ENCODE results near the gene NOTO.

Gene NOTO

DNA sequence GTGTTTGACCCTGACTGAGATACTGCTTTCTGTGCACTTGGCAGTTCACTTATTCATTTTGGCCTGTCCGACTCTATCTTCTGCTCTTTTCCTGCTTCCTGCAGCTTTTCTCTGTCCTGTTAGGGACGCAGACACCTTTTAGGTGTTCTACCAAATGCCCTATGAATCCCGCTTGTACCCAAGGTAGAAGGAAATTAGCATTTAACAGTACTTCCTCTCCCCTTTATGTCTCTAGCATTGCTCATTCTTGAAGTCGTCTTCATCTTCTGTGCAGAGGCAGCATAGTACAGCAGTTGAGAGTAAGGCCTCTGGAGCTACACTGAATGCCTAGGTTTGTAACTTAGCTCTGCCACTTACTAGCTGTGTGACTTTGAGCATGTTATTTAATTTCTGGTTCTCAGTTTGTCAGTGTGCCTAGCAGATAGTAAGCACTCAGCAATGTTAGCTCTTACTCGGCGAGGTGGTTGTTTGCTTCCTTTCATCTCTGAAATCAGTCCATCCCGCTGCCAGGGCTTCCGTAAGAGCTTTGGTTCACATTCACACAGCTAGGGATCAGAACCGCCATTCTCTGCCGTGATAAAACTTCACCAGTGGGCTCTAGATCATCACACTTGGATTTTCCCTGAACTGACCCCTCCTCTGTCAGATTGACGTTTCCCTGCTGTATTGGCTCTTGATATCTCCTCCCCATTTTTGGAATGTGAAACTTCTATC, 33.1 kb downstream of the NOTO start:
- no peak for DNase-seq (ENCODE audit: low read depth)

DNA sequence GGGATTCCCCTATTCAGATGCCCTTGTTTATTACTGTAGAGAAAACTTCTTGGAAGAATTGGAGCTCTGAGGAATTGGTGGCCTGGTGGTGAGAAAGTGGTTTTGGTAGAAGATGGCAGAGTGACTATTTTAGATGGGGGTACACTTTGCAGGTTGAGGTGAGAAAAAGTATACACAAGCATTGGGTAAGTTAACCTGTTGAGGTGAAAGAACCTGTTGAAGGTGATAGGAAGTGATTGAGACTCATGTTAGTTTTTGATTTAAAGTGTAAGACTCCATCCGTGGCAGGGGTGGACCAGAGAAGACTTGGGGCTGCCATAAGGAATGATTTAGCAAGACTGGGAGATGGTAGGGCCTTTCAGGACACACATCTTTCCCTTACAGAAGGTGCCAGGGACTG, 34.8 kb downstream of the NOTO start:
- DNase-seq (ENCODE audit: low read depth), result no peak

DNA sequence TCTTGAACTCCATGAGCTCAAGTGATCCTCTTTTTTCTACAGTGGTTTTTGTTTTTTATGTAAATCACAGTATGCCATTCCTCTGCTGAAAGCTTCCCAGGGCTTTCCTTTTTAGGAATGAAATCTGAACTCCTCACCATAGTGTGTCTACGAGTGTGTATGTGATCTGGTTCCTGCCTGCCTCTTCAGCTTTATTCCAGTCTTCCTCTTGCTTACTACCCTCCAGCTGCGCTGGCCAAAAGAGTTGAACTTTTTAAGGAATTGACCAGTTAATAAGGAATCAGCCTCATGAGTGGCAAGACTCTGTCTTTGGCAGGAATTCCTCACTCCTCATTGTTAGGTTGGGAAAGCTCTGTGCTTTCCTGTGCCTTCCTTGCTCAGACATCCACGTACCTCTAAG, 35.8 kb downstream of the NOTO start:
- DNase-seq (ENCODE audit: low read depth), result no peak

DNA sequence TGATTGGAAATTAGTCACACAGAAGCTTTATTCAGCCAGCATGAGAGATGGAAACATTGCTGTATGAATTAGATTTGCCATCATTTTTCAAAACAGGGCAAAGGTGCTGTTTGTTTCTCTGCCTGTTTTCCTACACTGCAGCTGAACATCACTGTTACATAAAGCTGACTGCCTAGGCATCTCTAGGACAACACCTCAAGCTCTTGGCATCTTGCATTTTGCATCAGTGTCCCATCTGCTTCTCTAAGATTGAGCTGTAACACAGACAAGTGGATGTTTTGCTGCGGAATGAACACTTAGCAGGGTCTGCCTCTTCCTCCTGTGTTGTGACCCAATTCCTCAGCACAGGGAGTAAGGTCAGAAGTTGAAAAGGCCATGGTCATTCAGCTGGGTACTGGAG, 36.6 kb downstream of the NOTO start:
- no peak for DNase-seq (ENCODE audit: low read depth)

DNA sequence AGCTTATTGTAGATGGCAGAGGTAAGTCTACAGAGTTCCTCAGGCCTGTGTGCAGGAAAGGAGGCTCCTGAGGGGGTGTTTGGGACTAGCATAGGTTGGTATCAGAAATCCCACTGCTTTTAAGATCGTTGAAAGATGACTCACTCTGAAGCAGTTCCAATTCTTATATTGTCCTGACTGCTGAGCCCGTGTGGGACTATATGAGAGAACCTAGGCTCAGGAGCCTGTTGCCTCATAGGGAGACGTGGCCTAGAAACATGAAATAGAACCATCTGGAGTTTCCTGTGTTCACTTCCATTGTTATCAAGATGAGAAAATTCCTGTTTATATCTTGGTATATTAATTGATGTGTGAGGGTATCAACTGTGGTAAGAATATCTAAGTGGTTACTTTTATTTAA, 37.4 kb downstream of the NOTO start:
- DNase-seq (ENCODE audit: low read depth), result no peak

- no peak for DNase-seq (ENCODE audit: low read depth)
Measured at GRCh38 chr2:73243884-73244570, 41.7 kb downstream of the NOTO start.

DNA sequence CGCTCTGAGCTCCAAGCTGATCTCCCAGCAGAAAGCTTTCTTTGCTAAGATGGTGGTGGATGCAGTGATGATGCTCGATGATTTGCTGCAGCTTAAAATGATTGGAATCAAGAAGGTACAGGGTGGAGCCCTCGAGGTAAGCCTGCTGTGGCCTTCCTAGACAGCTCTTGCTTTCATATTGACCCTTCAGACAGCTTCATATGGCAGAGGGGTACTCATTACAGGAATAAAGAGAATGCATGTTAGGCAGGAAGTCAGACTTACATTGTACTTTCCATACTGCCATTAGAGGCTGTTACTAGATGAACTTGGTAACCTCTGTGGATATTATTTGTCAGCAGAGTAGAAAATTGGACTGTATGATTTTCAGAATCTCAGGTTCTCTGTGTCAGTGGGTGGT, 42.2 kb downstream of the NOTO start:
- no peak for DNase-seq (ENCODE audit: low read depth)

DNA sequence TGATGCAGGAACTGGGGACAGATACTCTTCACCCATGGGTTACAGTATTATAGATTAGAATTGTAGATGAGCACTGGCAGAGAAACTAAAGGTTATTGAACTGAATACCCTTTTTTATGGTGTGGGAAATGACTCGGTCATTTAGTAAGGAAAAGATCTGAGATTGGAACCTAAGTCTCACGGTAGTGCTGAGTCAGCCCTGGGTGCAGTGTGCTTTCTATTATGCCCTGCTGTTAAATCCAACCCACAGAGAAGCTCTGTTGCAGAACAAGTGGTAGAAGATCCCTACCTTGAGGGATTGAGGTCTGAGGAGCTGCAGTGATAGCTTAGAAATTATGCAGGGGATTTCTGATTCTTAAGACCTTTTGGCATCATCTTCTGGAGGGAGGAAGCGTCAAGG, 44.5 kb downstream of the NOTO start:
- no peak for DNase-seq (ENCODE audit: low read depth)

GRCh38 chr2:73249636-73250035, 47.3 kb downstream of the NOTO start:
- no peak for DNase-seq (ENCODE audit: low read depth)

GRCh38 chr2:73250872-73251846, 48.8 kb downstream of the NOTO start:
- DNase-seq (ENCODE audit: low read depth), result no peak

DNA sequence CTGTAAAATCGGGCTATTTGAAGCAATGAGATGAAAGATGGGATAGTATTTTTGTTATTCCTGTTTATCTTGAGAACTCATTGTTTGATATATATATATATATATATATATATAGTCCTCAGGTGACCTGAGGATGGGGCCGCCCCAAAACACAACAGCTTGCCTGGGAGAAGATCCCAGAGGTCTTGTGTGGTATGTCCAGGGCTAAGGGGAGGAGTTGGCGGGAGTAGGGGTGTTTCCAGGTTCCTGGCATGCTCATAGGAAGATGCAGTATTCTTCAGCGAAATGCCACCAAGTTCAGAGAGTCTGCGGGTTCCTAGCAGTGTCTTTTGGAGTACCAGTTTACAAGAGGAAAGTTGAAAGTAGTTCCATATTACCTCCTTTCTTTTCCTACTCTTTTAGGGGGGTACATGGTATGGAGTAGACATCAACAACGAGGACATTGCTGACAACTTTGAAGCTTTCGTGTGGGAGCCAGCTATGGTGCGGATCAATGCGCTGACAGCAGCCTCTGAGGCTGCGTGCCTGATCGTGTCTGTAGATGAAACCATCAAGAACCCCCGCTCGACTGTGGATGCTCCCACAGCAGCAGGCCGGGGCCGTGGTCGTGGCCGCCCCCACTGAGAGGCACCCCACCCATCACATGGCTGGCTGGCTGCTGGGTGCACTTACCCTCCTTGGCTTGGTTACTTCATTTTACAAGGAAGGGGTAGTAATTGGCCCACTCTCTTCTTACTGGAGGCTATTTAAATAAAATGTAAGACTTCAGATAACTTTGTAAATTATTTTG, 50.1 kb downstream of the NOTO start:
- no peak for DNase-seq (ENCODE audit: low read depth)

DNA sequence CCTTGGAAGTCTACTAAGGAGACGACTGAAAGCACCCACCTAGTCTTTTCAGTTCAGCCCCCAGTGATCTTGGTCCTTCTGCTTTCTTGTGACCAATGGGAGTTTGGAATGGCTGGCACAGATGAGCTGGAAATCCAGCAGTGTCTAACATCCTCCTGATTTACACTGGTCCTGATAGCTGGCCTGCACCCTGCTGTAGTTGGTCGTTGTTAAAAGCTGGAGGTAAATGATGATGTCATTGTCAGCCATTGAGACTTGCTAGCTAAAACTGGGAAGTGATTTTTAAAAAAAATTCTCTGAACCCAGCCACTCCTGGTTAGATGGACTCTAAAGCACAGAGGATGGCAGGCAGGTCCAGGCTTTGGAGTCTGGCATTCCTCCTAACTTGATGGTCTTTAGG, 51.0 kb downstream of the NOTO start:
- no peak for DNase-seq (ENCODE audit: low read depth)

DNA sequence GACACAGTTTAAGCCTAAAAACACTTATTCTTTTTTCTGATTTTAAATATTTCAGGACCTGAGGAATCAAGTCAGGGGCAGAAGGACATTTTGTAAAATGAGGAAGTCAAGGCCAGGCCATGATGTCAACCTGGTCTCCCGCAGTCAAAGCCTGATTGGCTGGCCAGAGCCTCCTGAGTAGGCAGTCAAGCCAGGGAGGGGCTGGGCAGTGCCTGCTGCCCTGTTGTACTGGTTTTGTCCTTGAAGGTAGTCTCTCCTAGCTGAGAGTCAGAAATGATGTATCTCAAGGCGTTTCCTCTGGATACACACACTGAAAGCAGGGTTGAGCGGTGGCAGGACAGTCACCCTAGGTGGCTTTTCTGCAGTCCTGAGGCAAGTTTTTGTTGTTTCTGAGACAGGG, 51.5 kb downstream of the NOTO start:
- no peak for DNase-seq (ENCODE audit: low read depth)

DNA sequence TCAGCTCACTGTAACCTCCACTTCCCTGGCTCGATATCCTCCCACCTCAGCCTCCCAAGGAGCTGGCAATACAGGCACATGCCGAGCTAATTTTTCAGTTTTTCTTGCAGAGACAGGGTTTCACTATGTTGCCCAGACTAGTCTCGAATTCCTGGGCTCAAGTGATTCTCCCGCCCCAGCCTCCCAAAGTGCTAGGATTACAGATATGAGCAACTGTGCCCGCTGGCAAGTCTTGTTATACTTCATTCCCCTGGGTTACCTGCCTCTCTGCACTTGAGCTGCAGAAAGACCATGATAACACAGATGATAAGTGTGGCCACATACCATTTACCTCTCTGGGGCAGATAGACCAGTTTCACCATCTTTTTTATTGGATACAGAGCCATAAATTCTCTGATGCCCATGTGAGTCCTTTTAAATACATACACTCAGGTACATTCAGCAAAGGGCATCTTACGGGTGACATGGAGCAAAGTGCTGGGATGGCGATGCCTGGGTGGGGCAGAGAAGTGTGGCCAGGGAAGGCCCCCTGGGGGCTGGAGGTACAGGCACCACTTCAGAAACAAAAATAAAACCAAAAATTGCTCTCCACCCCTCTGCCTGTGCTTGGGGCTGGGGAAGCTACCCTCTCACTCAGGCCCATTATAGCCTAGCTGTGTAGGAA, 52.1 kb downstream of the NOTO start:
- DNase-seq (ENCODE audit: low read depth), result no peak

GRCh38 chr2:73255007-73255644, 52.8 kb downstream of the NOTO start:
- no peak for DNase-seq (ENCODE audit: low read depth)

GRCh38 chr2:73255907-73256617, 53.7 kb downstream of the NOTO start:
- DNase-seq (ENCODE audit: low read depth), result no peak

DNA sequence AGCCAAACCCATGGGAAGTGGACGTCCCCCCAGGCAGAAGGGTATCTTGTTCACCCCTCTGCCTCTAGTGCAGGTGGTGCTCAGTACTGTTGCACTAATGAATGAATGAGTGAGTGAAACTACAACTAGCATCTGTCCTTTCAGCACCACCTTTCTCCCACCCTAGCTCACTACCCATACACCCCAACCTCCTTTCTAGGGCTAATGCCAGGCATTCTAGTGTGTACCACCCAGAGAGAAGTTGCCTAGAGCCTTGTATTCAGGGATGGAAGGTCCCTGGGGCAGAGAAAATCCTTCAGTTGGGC, 54.2 kb downstream of the NOTO start:
- DNase-seq (ENCODE audit: low read depth), result no peak

- no peak for DNase-seq (ENCODE audit: low read depth)
Measured at GRCh38 chr2:73257021-73257420, 54.6 kb downstream of the NOTO start.

DNA sequence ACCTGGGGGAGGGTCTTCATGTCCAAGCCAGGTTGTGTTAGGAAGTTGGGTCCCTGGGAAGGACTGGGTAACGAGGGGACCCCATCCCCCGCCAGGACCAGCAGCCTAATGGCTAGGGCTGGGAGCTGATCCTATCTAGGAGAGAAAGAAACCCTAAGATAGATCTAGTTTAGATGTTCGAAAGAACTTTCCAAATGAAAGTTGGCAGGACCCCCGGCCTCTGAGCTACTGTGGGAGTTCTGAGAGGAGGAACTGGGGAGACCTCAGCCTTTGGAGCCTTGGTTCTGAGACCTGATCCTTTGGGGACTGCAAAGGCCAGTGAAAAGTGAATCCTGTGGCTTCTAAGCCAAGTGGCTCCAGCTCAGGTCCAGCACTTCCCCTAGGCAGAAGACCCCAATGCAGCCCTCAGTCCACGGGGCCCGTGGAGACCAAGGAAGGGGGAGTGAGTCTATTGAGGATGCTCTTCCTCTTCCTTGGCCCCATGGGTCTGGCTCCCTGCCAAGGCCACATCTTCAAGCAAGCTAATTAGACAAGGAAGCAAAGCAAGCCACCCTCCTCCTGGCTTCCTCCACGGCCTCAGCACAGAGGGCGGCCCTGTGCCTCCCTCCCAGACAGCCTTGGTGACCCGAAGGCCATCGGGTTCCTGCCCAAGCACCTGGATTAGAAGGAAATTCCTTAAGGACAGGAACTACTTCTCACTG, 55.2 kb downstream of the NOTO start:
- no peak for DNase-seq (ENCODE audit: low read depth)
